SK-N-SH treated with all-trans-retinoic acid at 6 μM for 48 hours (cell line): ENCODE results near the gene ELAPOR1.
A peak's percentile ranks its signal among the peaks of the same experiment; 100 is the strongest.

ENCODE experiments used
- ATAC-seq: fragments of 200-7000 bp; cut with Tn5 transposase; 3 replicates; pipeline ENCODE4 v1.9.1; 2020; ENCODE audit warnings: mild to moderate bottlenecking, moderate library complexity
- ARNTL ChIP-seq: fragments of 450-650 bp; formaldehyde crosslinking; IDR thresholded peaks from 2 replicates; pipeline ENCODE4 v1.5.0; 2020; ENCODE audit warnings: low read depth, mild to moderate bottlenecking, moderate library complexity, borderline replicate concordance
- BACH2 ChIP-seq: fragments of 250-450 bp; sonication (Bioruptor Pico); IDR thresholded peaks from 2 replicates; pipeline ENCODE4 v1.9.0; 2021; ENCODE audit warnings: mild to moderate bottlenecking, borderline replicate concordance
- CREB5 ChIP-seq: fragments of 250-450 bp; sonication (Bioruptor Pico); IDR thresholded peaks from 2 replicates; pipeline ENCODE4 v1.5.1; 2020; ENCODE audit warnings: low read depth, mild to moderate bottlenecking, moderate library complexity
- CSRNP3 ChIP-seq: fragments of 250-450 bp; sonication (Bioruptor Pico); IDR thresholded peaks from 2 replicates; pipeline ENCODE4 v1.5.1; 2021; ENCODE audit warnings: mild to moderate bottlenecking, moderate library complexity
- ESRRG ChIP-seq: fragments of 250-450 bp; sonication (Bioruptor Pico); IDR thresholded peaks from 2 replicates; pipeline ENCODE4 v1.6.1; 2021; ENCODE audit warnings: mild to moderate bottlenecking
- GLIS3 ChIP-seq: fragments of 250-450 bp; sonication (Bioruptor Pico); IDR thresholded peaks from 2 replicates; pipeline ENCODE4 v1.5.0; 2020; ENCODE audit warnings: mild to moderate bottlenecking, moderate library complexity
- ISL1 ChIP-seq: fragments of 250-450 bp; sonication (Bioruptor Pico); IDR thresholded peaks from 2 replicates; pipeline ENCODE4 v2.1.2; 2022; ENCODE audit warnings: mild to moderate bottlenecking, moderate library complexity
- OSR1 ChIP-seq: fragments of 250-450 bp; sonication (Bioruptor Pico); IDR thresholded peaks from 2 replicates; pipeline ENCODE4 v1.8.0; 2022; ENCODE audit warnings: moderate library complexity, mild to moderate bottlenecking, inconsistent platforms
- PATZ1 ChIP-seq: fragments of 250-450 bp; sonication (Bioruptor Pico); IDR thresholded peaks from 2 replicates; pipeline ENCODE4 v1.8.0; 2020; ENCODE audit warnings: mild to moderate bottlenecking, moderate library complexity, borderline replicate concordance
- POU6F1 ChIP-seq: fragments of 250-450 bp; sonication (Bioruptor Pico); IDR thresholded peaks from 2 replicates; pipeline ENCODE4 v1.8.0; 2021; ENCODE audit warnings: low read depth, mild to moderate bottlenecking, moderate library complexity, borderline replicate concordance
- PPARA ChIP-seq: fragments of 250-450 bp; sonication (Bioruptor Pico); IDR thresholded peaks from 2 replicates; pipeline ENCODE4 v1.5.0; 2020; ENCODE audit warnings: mild to moderate bottlenecking, borderline replicate concordance
- SNAI2 ChIP-seq: fragments of 250-450 bp; sonication (Bioruptor Pico); IDR thresholded peaks from 2 replicates; pipeline ENCODE4 v1.5.0; 2020; ENCODE audit warnings: mild to moderate bottlenecking, moderate library complexity
- TCF4 ChIP-seq: fragments of 250-450 bp; sonication (Bioruptor Pico); IDR thresholded peaks from 2 replicates; pipeline ENCODE4 v1.8.0; 2021; ENCODE audit warnings: mild to moderate bottlenecking, moderate library complexity, borderline replicate concordance
- TOX ChIP-seq: fragments of 250-450 bp; sonication (Bioruptor Pico); IDR thresholded peaks from 2 replicates; pipeline ENCODE4 v1.8.0; 2021; ENCODE audit warnings: mild to moderate bottlenecking, moderate library complexity, borderline replicate concordance
- TSHZ2 ChIP-seq: fragments of 250-450 bp; sonication (Bioruptor Pico); IDR thresholded peaks from 2 replicates; pipeline ENCODE4 v1.5.0; 2020; ENCODE audit warnings: mild to moderate bottlenecking, moderate library complexity
- ZC3H10 ChIP-seq: fragments of 250-450 bp; sonication (Bioruptor Pico); IDR thresholded peaks from 2 replicates; pipeline ENCODE4 v1.5.1; 2021; ENCODE audit warnings: mild to moderate bottlenecking, moderate library complexity
- ZFP30 ChIP-seq: fragments of 450-650 bp; formaldehyde crosslinking; IDR thresholded peaks from 2 replicates; pipeline ENCODE4 v1.5.0; 2022; ENCODE audit warnings: mild to moderate bottlenecking, moderate library complexity
- ZNF565 ChIP-seq: fragments of 450-650 bp; formaldehyde crosslinking; conservative IDR thresholded peaks from 2 replicates; pipeline ENCODE4 v1.5.0; 2020; ENCODE audit warnings: low read depth, mild to moderate bottlenecking, moderate library complexity
- ZNF70 ChIP-seq: fragments of 450-650 bp; formaldehyde crosslinking; IDR thresholded peaks from 2 replicates; pipeline ENCODE4 v1.5.0; 2020; ENCODE audit warnings: mild to moderate bottlenecking, moderate library complexity
- ZNF8 ChIP-seq: fragments of 450-650 bp; formaldehyde crosslinking; IDR thresholded peaks from 2 replicates; pipeline ENCODE4 v1.5.0; 2020; ENCODE audit warnings: mild to moderate bottlenecking, moderate library complexity

Gene ELAPOR1

GRCh38 chr1:109111386-109112055, 2.4 kb upstream of the ELAPOR1 start:
- TF ChIP-seq CSRNP3 (CRISPR knock-in tag) (no peak), ZNF8 (CRISPR knock-in tag) (no peak), ZNF70 (no peak), TSHZ2 (CRISPR knock-in tag) (no peak), ESRRG (no peak), ZC3H10 (CRISPR knock-in tag) (no peak), BACH2 (CRISPR knock-in tag) (no peak), ISL1 (CRISPR knock-in tag) (no peak)
- ATAC-seq = no peak

GRCh38 chr1:109112056-109112651, 1.8 kb upstream of the ELAPOR1 start:
- TF ChIP-seq PPARA (no peak), CSRNP3 (CRISPR knock-in tag) (no peak), ZFP30 (CRISPR knock-in tag) (no peak), ARNTL (CRISPR knock-in tag) (no peak), CREB5 (CRISPR knock-in tag) (no peak), BACH2 (CRISPR knock-in tag) (no peak), SNAI2 (CRISPR knock-in tag) (no peak), TSHZ2 (CRISPR knock-in tag) (no peak), ZNF8 (CRISPR knock-in tag) (no peak), PATZ1 (CRISPR knock-in tag) (no peak), TCF4 (no peak), TOX (CRISPR knock-in tag) (no peak), ZC3H10 (CRISPR knock-in tag) (no peak), OSR1 (no peak), ISL1 (CRISPR knock-in tag) (no peak), ZNF565 (CRISPR knock-in tag) (no peak), ZNF70 (no peak), GLIS3 (CRISPR knock-in tag) (no peak), POU6F1 (CRISPR knock-in tag) (no peak)
- TF ChIP-seq, all 23 proteins: peak for 0

More at GRCh38 chr1:109112056-109112651, 1.8 kb upstream of the ELAPOR1 start:
- peak; percentile 81 for ATAC-seq
